Ovary (tissue), 3 donors: ENCODE data around the gene NIPA2.

Experiments
- CTCF ChIP-seq, 3 donors: fragments of 450-650 bp in 2 of 3; fragments of 200-600 bp in 1 of 3; IDR thresholded peaks; one replicate each; pipeline versions ENCODE4 v1.5.1 to v1.8.0; 2016 to 2022; ENCODE audit warnings: antibody characterized with exemption in 3 of 3, mild to moderate bottlenecking in 1 of 3
- EP300 ChIP-seq: sonication (generic); formaldehyde crosslinking; IDR thresholded peaks from one replicate; pipeline ENCODE4 v1.6.1; 2017; ENCODE audit warnings: antibody characterized with exemption
- POLR2A ChIP-seq: fragments of 450-650 bp; IDR thresholded peaks from one replicate; pipeline ENCODE4 v1.6.1; 2017; ENCODE audit warnings: antibody characterized with exemption, mild to moderate bottlenecking, moderate library complexity
- donor health status: DM: no; HTN: no; CAD: no.

- TF ChIP-seq CTCF (IDR thresholded peaks at IDR 0.05) (no peak), EP300 (no peak), POLR2A (no peak)
These were observed 53.9 kb downstream of the NIPA2 start for GRCh38 chr15:22892333-22892732.
